NCI-H1694 treated with DMSO at 0.1 percent for 48 hours (cell line): Measurements from ENCODE around the gene PTP4A2.
"Not testable (repeated sequence)": the region's sequence is repeated elsewhere in the genome, so short reads cannot be mapped to it uniquely, and the experiment has no call there.

Experiments used
- DNase-seq: peaks from one replicate; lab custom pipeline; 2025; lab: John Stamatoyannopoulos, UW

Gene PTP4A2

GRCh38 chr1:31924839-31925238, 13.3 kb downstream of the PTP4A2 start:
- DNase-seq, result no peak

- no peak for DNase-seq
Measured at GRCh38 chr1:31923901-31924535, 14.2 kb downstream of the PTP4A2 start.

GRCh38 chr1:31920956-31921355, 17.2 kb downstream of the PTP4A2 start:
- no peak for DNase-seq

- no peak for DNase-seq
Measured at GRCh38 chr1:31919591-31919990, 18.6 kb downstream of the PTP4A2 start.

- DNase-seq, result no peak
Measured at GRCh38 chr1:31915438-31915837, 22.7 kb downstream of the PTP4A2 start.

GRCh38 chr1:31913968-31914367, 24.2 kb downstream of the PTP4A2 start:
- DNase-seq, result no peak

- DNase-seq, result no peak
Measured at GRCh38 chr1:31912839-31913239, 25.3 kb downstream of the PTP4A2 start.

- DNase-seq, result no peak
Measured at GRCh38 chr1:31911994-31912780, 26.0 kb downstream of the PTP4A2 start.

GRCh38 chr1:31910933-31911332, 27.2 kb downstream of the PTP4A2 start:
- no peak for DNase-seq

- no peak for DNase-seq
Measured at GRCh38 chr1:31909691-31910090, 28.5 kb downstream of the PTP4A2 start.

GRCh38 chr1:31906557-31906956, 31.6 kb downstream of the PTP4A2 start:
- DNase-seq, result no peak

GRCh38 chr1:31905681-31906080, 32.5 kb downstream of the PTP4A2 start:
- no peak for DNase-seq

- no peak for DNase-seq
Measured at GRCh38 chr1:31905093-31905509, 33.1 kb downstream of the PTP4A2 start.

- no peak for DNase-seq
Measured at GRCh38 chr1:31904339-31905092, 33.7 kb downstream of the PTP4A2 start.

- no peak for DNase-seq
Measured at GRCh38 chr1:31902510-31902860, 35.7 kb downstream of the PTP4A2 start.

- DNase-seq, result no peak
Measured at GRCh38 chr1:31901838-31902509, 36.2 kb downstream of the PTP4A2 start.

GRCh38 chr1:31900790-31901189, 37.4 kb downstream of the PTP4A2 start:
- no peak for DNase-seq

- DNase-seq, result no peak
Measured at GRCh38 chr1:31897526-31898100, 40.6 kb downstream of the PTP4A2 start.

- DNase-seq, result not testable (repeated sequence)
Measured at GRCh38 chr1:31895474-31896198, 42.5 kb downstream of the PTP4A2 start.

GRCh38 chr1:31891280-31891679, 46.9 kb downstream of the PTP4A2 start:
- no peak for DNase-seq

GRCh38 chr1:31888291-31888690, 49.9 kb downstream of the PTP4A2 start:
- DNase-seq, result no peak
